Endodermal cell (in vitro differentiated cells): Measurements from ENCODE around the gene MRPL41. TPM values are rescaled to one million over a fixed set of nuclear protein-coding genes. Genes with fewer than 3 reads are reported as not detected.

Experiments
- DNase-seq: peaks from one replicate; pipeline ENCODE4 v3.0.0-alpha.2; 2017
- H3K27ac ChIP-seq: 2 replicates; pipeline ENCODE4 v1.5.1; 2013; ENCODE audit warnings: mild to moderate bottlenecking, low read depth, low read length, moderate library complexity
- H3K27me3 ChIP-seq: 2 replicates; pipeline ENCODE4 v1.6.1; 2013; ENCODE audit warnings: mild to moderate bottlenecking, low read length, moderate library complexity; ENCODE audit not compliant: insufficient read depth, control insufficient read depth, poor library complexity, severe bottlenecking
- H3K36me3 ChIP-seq: 2 replicates; pipeline ENCODE4 v1.7.0; 2013; ENCODE audit warnings: mild to moderate bottlenecking, low read length, moderate library complexity; ENCODE audit not compliant: control insufficient read depth, insufficient read depth
- H3K4me1 ChIP-seq: one replicate; pipeline ENCODE4 v1.7.0; 2013; ENCODE audit warnings: low read length; ENCODE audit not compliant: control insufficient read depth, insufficient read depth
- H3K4me3 ChIP-seq: 2 replicates; pipeline ENCODE4 v1.5.1; 2013; ENCODE audit warnings: mild to moderate bottlenecking, low read length, moderate library complexity
- H3K9ac ChIP-seq: 2 replicates; pipeline ENCODE4 v1.6.1; 2013; ENCODE audit warnings: mild to moderate bottlenecking, low read length, moderate library complexity; ENCODE audit not compliant: poor library complexity, severe bottlenecking; ENCODE audit errors: extremely low read depth
- H3K9me3 ChIP-seq: 2 replicates; pipeline ENCODE4 v1.6.1; 2013; ENCODE audit warnings: mild to moderate bottlenecking, low read length, moderate library complexity; ENCODE audit not compliant: control insufficient read depth
- H3K27ac Mint-ChIP-seq: 2 replicates; pipeline ENCODE4 v1.8.0; 2020; ENCODE audit warnings: mixed read lengths
- H3K27me3 Mint-ChIP-seq: 2 replicates; pipeline ENCODE4 v1.8.0; 2021; ENCODE audit warnings: mild to moderate bottlenecking, mixed read lengths; ENCODE audit not compliant: insufficient read depth
- H3K36me3 Mint-ChIP-seq: 2 replicates; pipeline ENCODE4 v1.8.0; 2020; ENCODE audit warnings: low read depth, mixed read lengths
- H3K4me1 Mint-ChIP-seq: 2 replicates; pipeline ENCODE4 v1.8.0; 2020; ENCODE audit warnings: mixed read lengths
- H3K4me3 Mint-ChIP-seq: 2 replicates; pipeline ENCODE4 v1.8.0; 2020; ENCODE audit warnings: mild to moderate bottlenecking, moderate library complexity, mixed read lengths
- H3K9me3 Mint-ChIP-seq: 2 replicates; pipeline ENCODE4 v1.8.0; 2020; ENCODE audit warnings: mild to moderate bottlenecking, mixed read lengths
- WGBS, 2 experiments: methylation state at CpG; one replicate each; pipeline versions ENCODE4 v1.1.5 to v1.1.7; 2013; ENCODE audit warnings: missing lambda C conversion rate in 2 of 2, mixed read lengths in 1 of 2; ENCODE audit not compliant: insufficient coverage in 1 of 2, insufficient read length in 1 of 2; 5-methylcytosine and 5-hydroxymethylcytosine counted together
- total RNA-seq, 2 donors: library from RNA; stranded (reverse); fragmentation: NEBNext Ultra II Directional in 1 of 2; extraction: Animal tissue kit (Norgen Biotek cat#: 25700) in 1 of 2; gene quantifications; 2 replicates in 1 of 2; 3 replicates in 1 of 2; pipeline ENCODE4 v1.2.1, GENCODE V29; 2021
- TF ChIP-seq, protein P1 (sequence below): fragments of 200-600 bp; sonication (generic); conservative IDR thresholded peaks from 2 replicates; pipeline ENCODE4 v1.5.0; 2021; ENCODE audit warnings: antibody characterized with exemption, mild to moderate bottlenecking

The MRPL41 gene
- total RNA-seq, 2 donors from 2014 or later, result 43.7 to 49.6 TPM

DNA sequence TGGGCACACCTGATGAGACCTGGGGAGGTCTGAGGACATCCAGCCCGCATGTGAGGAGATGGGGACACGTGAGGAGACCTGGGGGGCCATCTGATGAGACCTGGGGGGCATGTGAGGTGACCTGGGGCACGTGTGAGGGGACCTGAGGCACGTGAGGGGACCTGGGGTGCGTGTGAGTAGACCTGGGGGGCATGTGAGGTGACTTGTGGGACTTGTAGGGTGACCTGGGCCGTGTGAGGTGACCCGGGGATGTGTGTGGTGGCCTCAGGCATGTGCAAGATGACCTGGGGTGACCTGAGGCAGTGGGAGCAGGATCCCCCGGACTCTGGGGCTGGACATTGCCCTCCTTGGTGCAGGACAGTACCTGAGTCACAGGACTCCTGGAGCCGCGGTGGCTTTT is 32.1 kb upstream of the MRPL41 start:
- no peak overlapping the region for H3K27ac Mint-ChIP-seq
- TF ChIP-seq, protein P1, sequence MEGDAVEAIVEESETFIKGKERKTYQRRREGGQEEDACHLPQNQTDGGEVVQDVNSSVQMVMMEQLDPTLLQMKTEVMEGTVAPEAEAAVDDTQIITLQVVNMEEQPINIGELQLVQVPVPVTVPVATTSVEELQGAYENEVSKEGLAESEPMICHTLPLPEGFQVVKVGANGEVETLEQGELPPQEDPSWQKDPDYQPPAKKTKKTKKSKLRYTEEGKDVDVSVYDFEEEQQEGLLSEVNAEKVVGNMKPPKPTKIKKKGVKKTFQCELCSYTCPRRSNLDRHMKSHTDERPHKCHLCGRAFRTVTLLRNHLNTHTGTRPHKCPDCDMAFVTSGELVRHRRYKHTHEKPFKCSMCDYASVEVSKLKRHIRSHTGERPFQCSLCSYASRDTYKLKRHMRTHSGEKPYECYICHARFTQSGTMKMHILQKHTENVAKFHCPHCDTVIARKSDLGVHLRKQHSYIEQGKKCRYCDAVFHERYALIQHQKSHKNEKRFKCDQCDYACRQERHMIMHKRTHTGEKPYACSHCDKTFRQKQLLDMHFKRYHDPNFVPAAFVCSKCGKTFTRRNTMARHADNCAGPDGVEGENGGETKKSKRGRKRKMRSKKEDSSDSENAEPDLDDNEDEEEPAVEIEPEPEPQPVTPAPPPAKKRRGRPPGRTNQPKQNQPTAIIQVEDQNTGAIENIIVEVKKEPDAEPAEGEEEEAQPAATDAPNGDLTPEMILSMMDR, result no peak

DNA sequence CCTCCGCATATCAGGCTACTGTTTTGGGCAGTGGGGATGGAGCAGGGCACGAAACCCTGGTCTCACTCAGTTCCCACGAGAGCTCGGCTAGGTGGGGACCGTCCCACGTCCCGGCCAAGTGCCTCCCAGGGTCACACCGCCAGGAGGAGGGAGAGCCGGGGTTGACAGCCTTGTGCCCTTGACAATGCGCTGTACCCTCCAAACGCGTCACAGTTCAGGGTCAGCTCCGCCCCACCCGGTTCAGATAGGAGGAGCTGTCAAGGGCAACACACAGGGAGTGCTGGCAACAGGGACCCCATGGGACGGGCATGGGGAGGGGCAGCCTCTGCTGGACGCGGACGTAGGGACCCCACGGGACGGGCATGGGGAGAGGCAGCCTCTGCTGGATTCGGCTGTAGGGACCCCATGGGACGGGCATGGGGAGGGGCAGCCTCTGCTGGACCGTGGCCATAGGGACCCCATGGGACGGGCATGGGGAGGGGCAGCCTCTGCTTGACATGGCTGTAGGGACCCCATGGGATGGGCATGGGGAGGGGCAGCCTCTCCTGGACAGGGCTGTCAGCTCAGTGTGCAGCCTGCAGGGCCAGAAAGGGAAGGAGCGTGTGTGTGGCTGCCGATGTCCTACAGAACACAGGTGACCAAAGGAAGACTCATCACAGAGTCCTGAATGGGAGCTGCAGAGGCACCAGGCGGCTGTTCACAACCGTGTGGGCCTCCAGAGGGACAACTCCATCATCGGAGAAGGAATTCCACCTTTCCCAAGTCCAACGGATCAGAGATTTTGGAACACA is 30.9 kb upstream of the MRPL41 start:
- H3K36me3 ChIP-seq, result no peaks in the 10 kb centered on the region
- no peaks in the 10 kb centered on the region for H3K9me3 ChIP-seq
- H3K4me1 ChIP-seq, result no peaks in the 10 kb centered on the region
- WGBS, 2 experiments, result 88 to 89% methylated on average over 26 to 30 of the region's 30 CpGs
- Mint-ChIP-seq H3K4me1 (no peaks in the 10 kb centered on the region), H3K27ac (no peak overlapping the region), H3K9me3 (no peaks in the 10 kb centered on the region), H3K4me3 (no peak overlapping the region), H3K27me3 (no peaks in the 10 kb centered on the region), H3K36me3 (no peaks in the 10 kb centered on the region)
- H3K4me3 ChIP-seq, result no peak overlapping the region
- H3K9ac ChIP-seq, result no peak overlapping the region
- no peak for DNase-seq
- no peak overlapping the region for H3K27ac ChIP-seq
- no peaks in the 10 kb centered on the region for H3K27me3 ChIP-seq
- TF ChIP-seq, protein P1, result no peak

More for the DNA sequence above, 32.1 kb upstream of the MRPL41 start:
- no peaks in the 10 kb centered on the region for H3K36me3 Mint-ChIP-seq
- H3K4me3 Mint-ChIP-seq, result no peak overlapping the region
- WGBS, 2 experiments, result 83 to 88% methylated on average over 10 of the region's 10 CpGs
- no peaks in the 10 kb centered on the region for H3K9me3 Mint-ChIP-seq
- Histone ChIP-seq H3K27ac (no peak overlapping the region), H3K36me3 (no peaks in the 10 kb centered on the region), H3K4me1 (no peaks in the 10 kb centered on the region), H3K9ac (no peak overlapping the region), H3K4me3 (no peak overlapping the region), H3K9me3 (no peaks in the 10 kb centered on the region), H3K27me3 (no peaks in the 10 kb centered on the region)
- no peak for DNase-seq
- no peaks in the 10 kb centered on the region for H3K4me1 Mint-ChIP-seq
- H3K27me3 Mint-ChIP-seq, result no peaks in the 10 kb centered on the region

- Mint-ChIP-seq H3K4me3 (no peak overlapping the region), H3K36me3 (no peaks in the 10 kb centered on the region), H3K9me3 (no peaks in the 10 kb centered on the region), H3K4me1 (no peaks in the 10 kb centered on the region), H3K27me3 (no peaks in the 10 kb centered on the region), H3K27ac (no peak overlapping the region)
- no peaks in the 10 kb centered on the region for H3K4me1 ChIP-seq
- H3K27me3 ChIP-seq, result no peaks in the 10 kb centered on the region
- no peak for DNase-seq
- no peaks in the 10 kb centered on the region for H3K36me3 ChIP-seq
- H3K9me3 ChIP-seq, result no peaks in the 10 kb centered on the region
- H3K27ac ChIP-seq, result no peak overlapping the region
- H3K9ac ChIP-seq, result no peak overlapping the region
- no peak overlapping the region for H3K4me3 ChIP-seq
- TF ChIP-seq, protein P1, result no peak
- 91 to 99% methylated on average over 15 to 18 of the region's 18 CpGs for WGBS, 2 experiments
These were observed 30.2 kb upstream of the MRPL41 start for GRCh38 chr9:137521405-137521985.
